Neural progenitor cell (in vitro differentiated cells): ENCODE data around the gene ATP8B3.

Experiments
- CTCF ChIP-seq: fragments of 200-600 bp; sonication (generic); IDR thresholded peaks from 2 replicates; pipeline ENCODE4 v1.5.1; 2017; ENCODE audit warnings: antibody characterized with exemption, mild to moderate bottlenecking
- EZH2phosphoT487 ChIP-seq: fragments of 200-600 bp; sonication (generic); IDR thresholded peaks from 2 replicates; pipeline ENCODE4 v1.6.1; 2017; ENCODE audit warnings: antibody characterized with exemption

- TF ChIP-seq CTCF = no peak
- no peak for TF ChIP-seq EZH2phosphoT487
Measured at GRCh38 chr19:1745589-1746031, 66.5 kb downstream of the ATP8B3 start.
